Activated gamma-delta T cell (primary cell): ENCODE measurements around the gene DDX4.

ENCODE experiments used
- DNase-seq: peaks from one replicate; lab custom pipeline; 2025; lab: John Stamatoyannopoulos, UW

The DDX4 gene

DNA sequence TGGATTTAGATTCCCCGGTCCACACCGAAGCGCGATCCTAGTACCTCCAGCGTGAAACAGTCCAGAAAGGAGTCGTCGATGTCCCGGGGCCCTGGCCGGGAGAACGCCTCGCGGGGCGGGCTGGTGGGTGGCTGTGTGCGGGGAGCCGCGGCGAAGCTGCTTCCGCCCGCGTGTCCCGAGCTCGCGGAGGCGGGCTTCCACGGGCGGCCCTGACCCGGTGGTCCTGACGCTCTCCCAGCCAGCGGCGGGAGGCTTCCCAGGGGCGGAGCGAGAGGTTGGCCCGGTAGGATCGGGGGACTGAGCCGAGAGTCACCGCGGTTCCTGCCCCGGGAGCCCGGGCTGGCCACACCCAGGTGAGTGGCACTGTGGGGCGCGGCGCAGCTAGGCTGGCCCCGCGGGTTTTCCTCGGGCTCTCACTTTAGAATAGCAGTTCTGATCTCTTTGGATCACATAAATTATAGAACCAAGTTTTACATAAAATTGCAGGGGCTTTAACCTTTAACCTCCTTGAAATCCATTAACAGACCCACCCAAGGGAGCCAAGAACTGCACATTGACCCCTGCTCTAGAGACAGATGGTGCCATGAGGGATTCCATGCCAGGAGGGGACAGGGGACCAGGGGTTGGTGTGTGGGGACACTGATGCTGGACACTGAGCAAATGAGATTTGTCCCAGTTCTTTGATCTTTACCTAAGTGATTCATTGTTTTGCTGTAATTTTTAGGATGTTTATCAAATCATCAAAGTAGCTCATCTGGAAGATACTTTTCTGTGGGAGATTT is 84.1 kb downstream of the DDX4 start:
- DNase-seq, result no peak

DNA sequence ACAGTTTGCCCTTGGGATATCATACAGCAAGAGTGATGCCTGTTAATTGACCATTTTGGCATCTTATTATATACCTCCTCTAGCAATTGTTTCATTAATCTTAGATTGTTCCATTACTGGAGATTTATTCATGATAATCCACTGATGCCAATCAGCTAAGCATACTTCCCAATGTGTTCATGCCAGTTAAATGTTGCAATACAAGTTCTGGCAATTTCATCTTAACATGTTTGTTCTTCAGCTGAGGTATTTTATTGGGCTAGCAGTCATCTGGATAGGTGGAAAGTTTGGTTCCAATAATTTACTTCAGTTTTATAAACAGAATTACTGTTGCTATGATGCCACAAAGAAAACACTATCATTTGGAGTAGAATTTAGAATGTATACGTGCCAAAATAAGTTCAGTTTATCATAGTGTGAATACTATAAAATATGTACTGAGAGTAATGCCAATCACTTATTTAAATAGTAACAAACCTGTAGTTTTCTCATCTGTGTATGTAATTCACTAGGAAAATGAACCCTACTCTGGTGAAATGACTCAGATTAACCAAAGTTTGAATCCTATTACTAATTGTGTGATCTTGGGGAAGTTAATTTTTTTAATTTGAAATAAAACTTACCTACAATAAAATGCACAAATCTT is 85.4 kb downstream of the DDX4 start:
- no peak for DNase-seq

DNA sequence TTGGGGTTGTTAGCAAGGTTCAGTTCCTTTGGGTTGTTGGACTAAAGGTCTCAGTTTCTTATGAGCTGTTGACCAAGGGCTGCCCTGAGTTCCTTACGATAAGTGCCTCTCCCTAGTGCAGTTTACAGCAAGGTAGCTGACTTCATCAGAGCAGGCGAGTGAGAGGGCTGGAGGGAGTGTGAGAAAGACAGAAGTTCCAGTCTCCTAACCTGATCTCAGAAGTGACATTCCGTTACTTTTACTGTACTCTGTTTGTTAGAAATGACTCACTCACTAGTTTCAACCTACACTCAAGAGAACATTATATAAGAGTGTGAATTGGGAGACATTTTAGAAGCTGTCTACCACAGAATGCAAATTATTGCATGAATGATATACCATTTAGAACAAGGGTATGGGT is 92.1 kb downstream of the DDX4 start:
- DNase-seq, result no peak

DNA sequence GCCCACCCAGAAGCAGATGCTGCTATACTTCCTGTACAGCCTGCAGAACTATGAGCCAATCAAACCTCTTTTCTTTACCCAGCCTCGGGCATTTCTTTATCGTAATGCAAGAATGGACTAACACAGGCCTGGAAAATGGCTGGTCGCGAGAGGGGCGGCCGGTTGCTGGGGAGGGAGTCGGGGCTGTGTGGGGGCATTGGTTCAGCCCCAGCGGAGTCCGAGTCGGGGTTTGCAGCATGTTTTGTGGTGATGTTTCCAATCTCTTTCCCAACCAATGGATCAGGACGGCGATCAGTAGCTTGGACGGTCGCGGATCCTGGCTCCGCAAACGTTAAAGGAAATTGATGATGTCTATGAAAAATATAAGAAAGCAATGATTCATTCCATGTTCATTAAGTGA is 94.6 kb downstream of the DDX4 start:
- no peak for DNase-seq

DNA sequence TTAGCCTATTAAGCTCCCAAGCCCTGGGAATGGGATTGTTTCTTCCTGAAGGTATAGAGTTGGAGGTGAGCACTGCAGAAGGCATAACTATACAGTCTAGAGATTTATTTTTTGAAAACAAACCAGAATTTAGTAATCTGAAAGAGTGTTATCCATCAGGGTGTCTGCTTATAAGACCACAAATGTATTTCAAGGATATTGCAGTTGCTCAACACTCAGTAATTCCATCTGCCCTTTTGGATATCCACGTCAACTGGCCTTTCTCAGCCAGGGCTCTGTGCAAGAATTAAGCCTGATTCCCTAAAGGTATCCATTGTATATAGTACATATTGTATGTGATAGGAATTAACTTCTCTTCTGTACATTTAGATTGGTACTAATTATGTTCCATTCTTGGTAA is 98.3 kb downstream of the DDX4 start:
- no peak for DNase-seq

DNA sequence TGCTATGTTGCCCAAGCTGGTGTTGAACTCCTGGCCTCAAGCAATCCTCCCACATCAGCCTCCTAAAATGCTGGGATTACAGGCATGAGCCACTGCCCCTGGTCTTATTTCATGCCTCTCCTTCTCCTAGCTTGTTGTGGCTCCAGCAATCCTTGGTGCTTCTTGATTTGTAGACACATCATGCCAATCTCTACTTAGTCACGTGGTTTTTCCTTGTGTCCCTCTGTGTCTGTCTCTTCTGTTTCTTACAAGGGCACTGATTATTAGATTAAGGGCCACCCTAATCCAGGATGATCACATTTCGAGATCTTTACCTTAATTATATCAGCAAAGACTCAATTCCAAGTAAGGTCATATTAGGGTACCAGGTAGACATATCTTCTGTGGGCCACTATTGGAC is 104.1 kb downstream of the DDX4 start:
- no peak for DNase-seq

DNA sequence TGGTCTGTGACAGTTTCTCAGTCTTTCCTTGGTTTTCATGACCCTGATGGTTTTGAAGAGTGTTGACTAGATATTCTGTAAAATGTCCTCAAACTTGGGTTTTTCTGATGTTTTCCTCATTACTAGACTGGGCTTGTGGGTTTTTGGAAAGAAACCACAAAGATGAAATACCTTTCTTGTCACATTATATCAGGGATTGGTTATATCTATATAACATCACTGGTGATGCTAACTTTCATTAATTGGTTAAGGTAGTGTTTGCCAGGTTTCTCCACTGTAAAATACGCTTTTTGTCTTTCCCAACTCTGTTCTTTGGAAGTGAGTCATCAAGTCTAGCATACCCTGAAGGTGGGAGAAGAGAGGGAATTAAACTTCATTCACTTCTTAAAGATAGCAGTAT is 110.0 kb downstream of the DDX4 start:
- no peak for DNase-seq

DNA sequence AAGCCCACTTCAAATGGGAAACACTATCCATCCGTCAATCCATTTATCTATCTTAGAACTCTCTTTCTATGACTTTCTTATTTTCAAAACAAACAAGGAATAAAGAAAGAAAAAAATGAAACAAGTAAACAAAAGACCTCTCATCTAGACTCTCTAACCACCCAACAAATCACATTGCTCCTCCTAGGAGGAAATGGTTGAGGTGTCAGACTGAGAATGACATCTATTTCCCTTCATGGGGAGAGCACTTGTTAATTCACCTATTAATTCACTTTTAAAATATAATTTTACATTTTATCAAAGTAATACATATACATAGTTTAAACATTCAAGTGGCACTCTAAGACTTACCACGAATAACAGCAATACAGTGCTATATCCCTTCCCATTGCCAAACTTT is 110.9 kb downstream of the DDX4 start:
- no peak for DNase-seq

DNA sequence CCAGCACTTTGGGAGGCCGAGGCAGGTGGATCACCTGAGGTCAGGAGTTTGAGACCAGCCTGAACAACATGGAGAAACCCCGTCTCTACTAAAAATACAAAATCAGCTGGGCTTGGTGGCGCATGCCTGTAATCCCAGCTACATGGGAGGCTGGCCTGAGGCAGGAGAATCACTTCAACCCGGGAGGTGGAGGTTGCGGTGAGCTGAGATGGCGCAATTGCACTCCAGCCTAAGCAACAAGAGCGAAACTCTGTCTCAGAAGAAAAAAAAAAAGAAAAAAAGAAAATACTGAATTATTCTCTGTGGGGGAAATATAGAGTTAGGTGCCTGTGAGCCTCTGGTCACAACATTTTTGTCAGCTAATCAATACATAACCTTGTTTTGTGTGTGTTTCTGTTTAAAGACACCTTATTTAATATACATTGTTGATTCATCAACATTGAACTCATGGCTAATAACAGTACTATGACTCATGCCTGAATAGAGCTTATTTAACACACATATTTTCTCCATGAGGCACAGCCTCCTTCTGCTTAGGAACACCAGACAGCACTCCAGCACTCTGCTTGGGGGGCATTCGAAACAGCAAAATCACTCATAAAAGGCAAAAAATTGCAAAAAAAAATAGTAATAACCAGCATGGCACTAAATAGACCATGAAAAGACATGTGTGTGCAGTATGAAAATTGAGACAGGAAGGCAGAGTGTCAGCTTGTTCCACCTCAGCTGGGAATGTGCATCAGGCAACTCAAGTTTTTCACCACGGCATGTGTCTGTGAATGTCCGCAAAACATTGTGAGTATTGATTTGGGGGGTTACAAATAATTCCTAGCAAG is 113.2 kb downstream of the DDX4 start, which contains the start of gene IL31RA:
Gene IL31RA (plus strand): TSS at position 519 of the 836 bp plus-strand sequence. CDS start 214 bp downstream, at position 733.
- DNase-seq, result no peak

DNA sequence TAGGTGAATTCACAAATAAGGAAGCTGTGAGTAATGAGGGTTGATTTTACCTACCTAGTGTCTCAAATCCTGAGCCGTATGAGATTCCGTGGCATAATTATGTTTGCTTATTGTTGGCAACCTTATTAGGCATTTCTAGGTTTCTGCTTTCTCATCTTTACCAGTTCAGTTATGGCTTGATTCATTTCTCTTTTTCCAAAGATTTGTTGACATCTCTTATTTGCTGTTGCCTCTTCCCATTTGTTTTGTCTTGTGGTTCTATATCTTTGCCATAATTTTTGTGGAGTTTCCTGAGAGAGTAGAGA is 113.8 kb downstream of the DDX4 start:
- no peak for DNase-seq

DNA sequence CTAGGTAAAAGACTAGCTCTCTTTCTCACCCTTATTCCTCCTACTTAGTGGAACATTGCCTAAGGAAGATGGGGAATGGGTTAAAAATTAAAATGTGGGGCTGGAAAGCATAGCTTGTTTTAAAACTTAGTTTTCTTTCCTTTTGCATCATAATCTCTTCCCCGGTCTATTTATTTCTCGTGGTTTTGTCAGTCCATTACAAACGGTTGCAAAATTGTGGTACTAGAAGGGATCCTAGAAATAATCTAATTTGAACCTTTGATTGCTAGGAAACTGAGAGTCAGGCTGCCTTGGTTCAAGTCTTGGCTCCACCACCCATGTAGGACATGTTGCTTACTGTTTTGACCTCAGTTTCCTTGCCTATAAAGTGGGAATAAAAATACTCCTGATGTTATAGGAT is 114.6 kb downstream of the DDX4 start:
- no peak for DNase-seq

DNA sequence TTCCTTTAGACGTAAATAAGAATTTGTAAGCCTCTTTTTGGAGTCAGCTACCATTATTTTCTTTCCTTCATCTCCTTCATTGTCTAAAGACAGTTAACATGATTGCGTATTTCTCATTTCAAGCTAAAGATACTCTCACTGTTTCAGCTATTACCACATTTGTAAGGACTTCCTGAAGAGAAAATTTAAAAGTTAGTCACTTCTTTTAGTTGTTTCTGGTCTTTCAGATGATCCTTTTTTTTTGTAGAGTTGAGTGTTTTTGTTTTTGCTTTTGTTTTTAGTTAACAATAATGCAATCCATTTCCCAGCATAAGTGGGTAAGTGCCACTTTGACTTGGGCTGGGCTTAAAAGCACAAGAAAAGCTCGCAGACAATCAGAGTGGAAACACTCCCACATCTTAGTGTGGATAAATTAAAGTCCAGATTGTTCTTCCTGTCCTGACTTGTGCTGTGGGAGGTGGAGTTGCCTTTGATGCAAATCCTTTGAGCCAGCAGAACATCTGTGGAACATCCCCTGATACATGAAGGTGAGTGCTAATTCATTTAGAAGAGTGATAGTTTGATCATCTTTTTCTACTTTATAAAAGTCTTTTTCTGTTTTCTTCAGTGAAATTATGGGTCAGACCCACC is 115.3 kb downstream of the DDX4 start:
- DNase-seq, result no peak

DNA sequence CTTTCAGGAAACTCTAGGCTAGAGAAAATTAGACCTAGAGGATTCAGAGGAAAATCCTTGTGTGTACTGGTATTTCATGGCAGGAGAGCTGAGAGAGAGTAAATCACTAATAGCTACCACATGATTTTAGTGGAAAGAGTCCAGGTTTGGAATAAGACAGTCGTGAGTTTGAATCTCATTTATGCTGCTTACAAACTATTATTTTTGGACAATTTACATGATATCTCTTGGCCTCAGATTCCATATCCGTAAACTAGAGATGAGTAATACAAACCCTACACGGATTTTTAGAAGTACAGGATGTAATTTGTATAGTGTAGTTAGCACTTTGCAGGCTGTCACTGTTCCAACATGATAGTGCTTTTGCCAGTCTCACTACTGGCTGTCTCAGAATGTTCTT is 116.0 kb downstream of the DDX4 start:
- no peak for DNase-seq

DNA sequence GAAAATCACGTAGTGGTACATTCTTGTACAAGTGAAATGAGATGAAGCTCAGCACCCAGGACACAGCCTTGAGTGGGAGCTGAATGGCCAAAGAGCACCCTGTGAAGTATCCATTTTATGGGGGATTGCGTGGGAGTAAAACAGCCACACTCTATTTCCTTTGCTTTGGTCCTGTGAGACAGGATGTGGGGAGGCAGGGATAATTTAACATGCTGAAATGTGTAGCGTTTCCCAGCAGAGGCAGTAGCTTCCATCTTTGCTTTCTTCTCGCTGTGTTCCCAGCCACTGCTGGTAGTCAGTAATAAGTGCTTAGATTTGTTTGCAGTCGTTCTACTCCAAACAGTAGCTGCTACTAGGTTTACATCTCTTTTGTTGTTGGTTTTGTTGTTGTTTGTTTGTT is 117.6 kb downstream of the DDX4 start:
- no peak for DNase-seq

DNA sequence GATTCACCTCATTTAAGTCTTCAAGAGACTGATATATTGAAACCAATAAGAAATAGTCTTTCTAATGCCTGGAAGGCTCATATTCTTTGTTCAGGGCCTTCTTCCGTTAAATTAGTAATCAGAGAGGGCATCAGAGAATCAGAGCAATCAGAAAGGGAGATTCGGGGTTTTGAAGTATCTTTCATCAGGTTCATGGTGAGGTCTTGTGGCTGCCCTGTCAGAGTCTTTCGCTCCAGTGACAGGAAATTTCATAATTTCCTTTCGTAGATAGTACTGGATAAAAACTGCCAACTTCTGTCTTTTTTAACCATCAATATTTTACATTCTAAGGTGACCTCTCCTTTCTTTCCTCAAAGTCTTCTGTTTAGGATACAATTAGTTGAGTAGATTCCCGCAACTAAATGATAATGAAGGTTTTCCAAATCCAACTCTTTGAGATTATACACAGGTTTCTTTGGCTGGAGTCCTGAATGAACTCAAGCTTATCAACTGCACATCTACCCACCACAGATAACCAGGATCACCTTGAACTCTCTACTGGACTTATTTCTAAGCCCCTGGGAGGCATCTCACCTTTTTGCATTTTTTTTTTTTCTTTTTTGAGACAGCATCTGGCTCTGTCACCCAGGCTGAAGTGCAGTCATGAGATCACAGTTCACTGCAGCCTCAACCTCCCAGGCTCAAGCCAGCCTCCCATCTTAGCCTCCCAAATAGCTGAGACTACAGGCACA is 118.8 kb downstream of the DDX4 start:
- no peak for DNase-seq

DNA sequence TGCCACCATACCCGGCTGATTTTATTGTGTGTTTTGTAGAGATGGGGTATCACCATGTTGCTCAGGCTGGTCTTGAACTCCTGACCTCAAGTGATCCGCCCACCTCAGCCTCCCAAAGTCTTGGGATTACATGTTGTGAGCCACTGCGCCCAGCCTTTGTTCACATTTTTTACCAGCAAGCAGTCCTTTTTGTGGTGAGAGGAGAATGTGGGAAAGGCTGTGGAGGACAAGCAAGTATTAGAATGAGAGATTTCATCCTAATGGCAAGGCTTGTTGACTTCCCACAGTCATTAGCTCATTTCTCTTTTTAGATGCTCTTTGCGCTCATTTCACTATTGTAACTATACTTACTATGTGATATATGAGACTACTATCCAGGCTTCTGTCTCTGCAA is 119.4 kb downstream of the DDX4 start:
- no peak for DNase-seq

DNA sequence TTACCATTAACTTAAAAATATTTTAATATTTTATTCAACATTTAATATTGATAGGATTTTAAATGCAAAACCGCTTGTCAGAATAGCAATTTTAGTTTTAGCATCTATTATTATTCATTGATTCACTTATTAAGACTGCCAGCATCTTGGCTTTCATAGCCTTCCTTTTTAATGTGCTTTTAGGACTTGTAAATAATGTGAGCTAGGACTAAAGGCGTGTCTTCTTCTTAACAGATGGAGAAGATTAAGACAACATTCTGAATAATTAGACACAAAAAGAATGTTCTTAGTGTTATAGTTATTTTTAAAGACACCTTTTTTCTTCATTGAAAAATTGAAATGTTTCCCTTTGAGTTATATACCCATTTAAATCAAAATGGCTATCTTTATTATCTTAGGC is 120.2 kb downstream of the DDX4 start:
- no peak for DNase-seq

DNA sequence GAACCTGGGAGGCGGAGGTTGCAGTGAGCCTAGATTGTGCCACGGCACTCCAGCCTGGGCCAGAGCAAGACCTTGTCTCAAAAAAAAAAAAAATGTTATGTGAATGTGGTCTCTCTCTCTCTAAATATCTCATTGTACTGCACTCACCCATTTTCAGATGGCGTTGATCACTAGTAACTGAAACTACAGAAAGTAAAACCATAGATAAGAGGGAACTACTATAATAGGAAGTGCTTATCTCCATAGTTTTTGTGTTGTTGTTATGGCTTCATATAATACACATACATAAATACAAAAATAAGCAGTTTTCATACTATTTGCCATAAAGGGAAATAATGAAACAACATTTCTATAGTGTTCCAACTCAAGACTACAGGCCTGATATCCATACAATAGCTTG is 122.4 kb downstream of the DDX4 start:
- no peak for DNase-seq

DNA sequence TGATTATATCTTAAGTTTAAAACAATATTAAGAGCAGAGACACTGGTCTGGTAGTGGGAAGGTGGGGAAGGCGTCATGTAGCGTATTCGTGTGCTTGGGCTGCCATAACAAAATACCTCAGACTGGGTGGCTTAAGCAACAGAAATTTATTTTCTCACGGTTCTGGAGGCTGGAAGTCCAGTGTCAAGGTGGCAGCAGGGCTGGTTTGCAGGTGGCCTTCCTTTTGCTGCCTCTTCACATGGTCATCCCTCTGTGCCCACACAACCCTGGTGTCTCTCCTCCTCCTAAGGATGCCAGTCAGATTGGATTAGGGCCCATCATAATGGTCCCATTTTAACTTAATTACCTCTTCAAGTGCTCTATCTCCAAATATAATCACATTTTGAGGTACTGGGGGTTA is 122.8 kb downstream of the DDX4 start:
- DNase-seq, result no peak

DNA sequence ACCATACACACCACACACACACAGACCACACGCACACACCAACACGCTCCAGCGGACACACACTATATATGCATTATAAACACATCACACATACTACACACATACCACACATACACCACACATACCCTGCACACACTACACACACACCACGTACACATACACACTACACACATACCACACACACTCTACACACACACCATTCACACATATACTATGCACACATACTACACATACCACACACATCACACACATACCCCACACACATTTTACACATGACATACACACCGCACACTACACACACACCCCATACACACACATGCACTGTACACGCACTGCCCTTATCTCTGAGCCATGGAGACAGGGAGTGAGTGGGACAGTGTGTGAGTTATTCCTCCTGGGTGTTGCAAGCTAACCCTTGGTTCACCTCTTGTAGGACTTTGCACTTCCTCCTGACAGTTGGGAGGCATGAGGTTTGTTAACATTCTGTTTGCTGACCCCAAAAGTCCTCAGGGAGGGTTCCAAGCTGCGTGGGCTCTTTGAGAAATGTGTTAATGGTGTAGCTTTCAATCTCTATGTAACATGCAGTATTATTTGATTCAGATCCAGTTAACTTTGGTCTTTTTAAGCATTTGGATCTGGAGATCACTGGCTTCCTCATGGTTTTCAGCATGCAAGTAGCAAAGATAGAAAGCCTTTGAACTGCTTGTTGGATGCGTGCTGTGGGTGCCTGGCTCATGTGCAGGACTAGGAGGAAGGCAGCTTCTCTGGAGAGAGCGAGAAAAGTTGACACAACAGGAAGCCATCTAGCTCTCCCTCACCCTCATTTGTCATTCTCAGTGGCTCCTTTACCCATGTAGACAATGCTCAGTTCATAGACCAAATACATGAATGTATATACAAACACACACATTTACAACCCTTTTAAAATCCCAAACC is 127.0 kb downstream of the DDX4 start:
- no peak for DNase-seq

DNA sequence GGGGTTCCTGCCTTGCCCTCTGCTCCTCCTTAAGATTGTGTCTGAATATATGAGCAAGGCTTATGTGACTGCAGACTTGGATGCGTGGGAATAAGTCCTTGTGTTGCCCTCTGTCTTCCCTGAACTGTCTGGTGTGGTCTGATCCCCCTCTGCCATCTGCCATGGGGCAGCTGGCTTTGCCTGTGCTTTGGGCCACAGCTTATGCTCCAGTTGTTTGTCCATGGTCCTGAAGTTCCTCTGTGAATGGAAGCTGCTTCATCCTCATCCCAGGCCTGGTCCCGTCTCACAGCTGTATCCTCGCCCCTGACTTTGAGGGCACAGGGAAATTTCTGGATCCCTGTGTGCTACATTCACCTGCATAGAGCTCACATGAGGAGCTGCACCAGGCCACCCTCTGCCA is 128.0 kb downstream of the DDX4 start:
- no peak for DNase-seq
